Stromal cell of bone marrow (primary cell): Measurements from ENCODE around the gene EFCAB9.
"Not testable (repeated sequence)": the region's sequence is repeated elsewhere in the genome, so short reads cannot be mapped to it uniquely, and the experiment has no call there.

Experiments
- DNase-seq: peaks from one replicate; pipeline ENCODE4 v3.0.0-alpha.2; 2012; ENCODE audit warnings: low read depth

EFCAB9 gene

DNA sequence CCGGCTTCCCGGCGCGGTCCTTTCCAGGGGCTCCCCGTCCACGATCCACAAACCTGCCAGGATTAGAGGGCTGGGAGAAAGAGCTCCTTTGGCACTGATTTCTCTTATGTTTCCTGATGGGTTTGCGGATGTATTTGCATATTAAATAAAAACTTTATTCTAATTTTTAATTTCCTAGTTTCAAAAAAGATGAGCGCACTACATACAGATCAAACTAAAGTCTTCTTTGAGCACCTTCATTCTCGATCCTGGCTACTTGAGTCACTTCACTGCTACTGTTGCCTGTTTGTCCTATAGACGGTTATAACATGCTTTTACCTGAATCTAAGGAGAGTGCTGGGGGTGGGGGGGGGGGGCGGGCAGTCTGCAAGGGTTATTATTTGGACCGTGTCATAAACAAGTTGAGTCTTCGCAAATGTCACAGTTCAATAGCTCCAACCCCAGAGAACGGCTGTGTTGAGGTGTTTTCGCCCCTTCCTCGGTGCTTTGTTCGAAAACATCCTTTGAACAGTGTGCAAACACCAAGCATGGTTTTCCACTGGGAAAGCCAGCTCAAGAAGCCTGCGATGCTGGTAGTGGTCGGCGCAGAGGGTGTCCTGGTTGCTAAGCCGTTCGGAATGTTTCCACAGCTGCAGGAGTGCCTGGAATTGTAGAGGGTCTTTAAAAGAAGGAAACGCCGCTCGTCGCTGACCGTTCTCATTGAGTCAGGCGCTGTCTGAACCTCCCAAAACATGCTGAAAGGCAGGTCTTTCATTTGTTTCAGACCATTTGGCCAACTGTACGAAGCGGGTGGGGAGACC lies 4.9 kb upstream of the EFCAB9 start:
- DNase-seq, result no peak

DNA sequence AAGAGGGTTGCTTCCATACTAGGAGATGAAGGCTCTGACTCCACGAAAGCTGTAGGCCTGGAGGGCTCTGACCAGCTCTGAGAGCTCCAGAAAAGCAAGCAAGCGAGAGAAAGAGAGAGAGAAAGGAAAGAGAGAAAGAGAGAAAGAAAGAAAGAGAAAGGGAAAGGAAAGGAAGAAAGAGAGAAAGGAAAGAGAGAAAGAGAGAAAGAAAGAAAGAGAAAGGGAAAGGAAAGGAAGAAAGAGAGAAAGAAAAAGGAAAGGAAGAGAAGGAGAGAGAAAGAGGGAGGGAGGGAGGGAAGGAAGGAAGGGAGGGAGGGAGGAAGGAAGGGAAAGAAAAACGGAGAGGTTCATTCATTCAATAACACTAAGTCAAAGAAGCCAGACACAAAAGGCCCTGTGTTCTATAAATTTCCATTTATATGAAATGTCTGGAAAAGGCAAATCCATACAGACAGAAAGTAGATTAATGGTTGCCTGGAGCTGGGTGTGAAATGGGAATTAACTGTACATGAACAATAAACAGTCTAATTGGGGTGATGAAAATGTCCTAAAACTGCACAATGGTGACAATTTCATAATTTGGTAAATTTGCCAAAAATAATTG lies 4.2 kb upstream of the EFCAB9 start:
- DNase-seq, result no peak

DNA sequence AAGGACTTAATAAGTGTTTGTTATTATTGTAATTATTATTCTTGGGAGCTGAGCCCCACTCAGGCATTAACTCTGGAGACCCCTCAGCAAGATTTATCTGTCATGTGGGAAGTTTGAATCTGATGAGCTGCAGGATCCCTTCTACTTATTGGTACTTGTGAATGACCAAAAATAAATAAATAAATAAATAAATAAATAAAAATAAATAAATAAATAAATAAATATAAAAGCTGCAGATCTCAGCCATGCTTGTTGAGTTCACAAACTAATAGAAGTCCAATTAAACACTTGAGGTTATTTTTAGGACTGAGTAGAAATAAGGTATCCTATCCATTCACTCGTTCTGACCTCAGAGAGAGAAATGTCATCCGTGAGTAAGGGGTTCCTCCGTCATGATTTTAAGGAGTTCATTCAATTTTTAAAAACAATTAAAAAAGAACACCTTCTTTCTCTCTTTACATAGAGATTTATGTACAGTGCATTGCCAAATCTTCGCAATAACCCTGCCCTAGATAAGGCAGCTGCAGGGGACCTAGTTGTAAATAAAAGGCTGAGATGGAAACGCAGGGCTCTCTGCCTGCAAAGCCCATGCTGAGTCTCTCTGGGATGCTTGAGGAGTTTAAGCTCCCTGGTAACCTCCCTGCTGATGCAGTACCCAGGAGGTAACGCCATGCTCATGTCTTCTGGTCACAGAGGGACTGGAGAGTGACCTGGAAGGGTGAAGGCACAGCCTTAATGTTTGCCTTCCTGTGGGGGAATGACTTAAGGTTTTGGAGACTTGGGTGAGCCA lies 1.2 kb downstream of the EFCAB9 start:
- no peak for DNase-seq

DNA sequence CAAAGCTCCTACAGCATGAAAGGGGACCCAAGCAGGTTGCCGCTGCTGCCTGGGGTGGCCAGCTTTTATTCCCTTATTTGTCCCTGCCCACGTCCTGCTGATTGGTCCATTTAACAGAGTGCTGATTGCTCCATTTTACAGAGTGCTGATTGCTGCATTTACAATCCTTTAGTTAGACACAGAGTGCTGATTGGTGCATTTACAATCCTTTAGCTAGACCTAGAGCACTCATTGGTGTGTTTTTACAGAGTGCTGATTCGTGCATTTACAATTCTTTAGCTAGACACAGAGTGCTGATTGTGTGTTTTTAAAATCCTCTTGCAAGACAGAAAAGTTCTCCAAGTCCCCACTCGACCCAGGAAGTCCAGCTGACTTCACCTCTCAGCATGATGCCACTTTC lies 3.8 kb downstream of the EFCAB9 start:
- not testable (repeated sequence) for DNase-seq

DNA sequence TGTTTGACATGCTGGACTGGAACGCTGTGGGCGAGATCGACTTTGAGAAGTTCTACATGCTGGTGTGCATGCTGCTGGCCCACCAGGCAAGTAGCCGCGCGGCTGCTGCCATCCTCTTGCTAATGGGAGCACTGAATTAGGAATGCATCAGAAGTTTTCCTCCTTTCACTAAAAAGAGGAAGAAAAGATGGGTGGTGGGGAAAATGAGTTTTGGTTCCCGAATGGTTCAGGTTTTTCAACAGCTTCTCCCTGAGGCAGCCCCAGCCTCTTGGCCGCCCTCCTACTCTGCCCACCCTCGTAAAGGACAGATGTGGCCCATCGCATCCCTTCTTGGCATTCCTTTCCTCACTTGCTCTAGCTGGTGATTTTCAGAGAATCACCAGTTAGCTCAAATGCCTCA lies 5.5 kb downstream of the EFCAB9 start:
- no peak for DNase-seq

DNA sequence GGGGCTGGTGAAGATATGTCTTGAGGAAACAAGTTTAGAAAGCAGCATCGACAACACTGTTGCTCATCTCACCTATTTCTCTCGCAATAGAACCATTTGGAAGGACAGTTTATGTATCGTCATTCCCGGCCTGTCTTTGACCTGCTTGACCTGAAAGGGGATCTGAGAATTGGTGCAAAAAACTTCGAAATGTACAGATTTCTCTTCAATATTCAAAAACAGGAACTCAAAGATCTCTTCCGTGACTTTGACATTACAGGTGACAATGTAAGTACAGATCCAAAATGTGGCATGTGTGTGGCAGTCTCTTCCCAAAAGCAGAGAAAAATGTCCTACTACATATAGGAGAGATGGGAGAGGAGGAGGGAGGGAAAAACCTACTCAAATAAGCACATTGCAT lies 6.5 kb downstream of the EFCAB9 start:
- DNase-seq, result no peak

DNA sequence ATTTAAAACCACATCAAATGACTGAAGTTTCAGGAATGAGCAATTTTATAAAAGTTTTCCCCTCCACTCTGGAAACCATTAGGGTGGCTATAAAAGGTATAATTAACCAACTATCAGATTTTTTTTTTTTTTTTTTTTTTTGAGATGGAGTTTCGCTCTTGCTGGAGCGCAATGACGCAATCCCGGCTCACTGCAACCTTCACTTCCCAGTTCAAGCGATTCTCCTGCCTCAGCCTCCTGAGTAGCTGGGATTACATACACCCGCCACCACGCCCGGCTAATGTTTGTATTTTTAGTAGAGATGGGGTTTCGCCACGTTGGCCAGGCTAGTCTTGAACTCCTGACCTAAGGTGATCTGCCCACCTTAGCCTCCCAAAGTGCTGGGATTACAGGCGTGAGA lies 12.0 kb downstream of the EFCAB9 start:
- not testable (repeated sequence) for DNase-seq

DNA sequence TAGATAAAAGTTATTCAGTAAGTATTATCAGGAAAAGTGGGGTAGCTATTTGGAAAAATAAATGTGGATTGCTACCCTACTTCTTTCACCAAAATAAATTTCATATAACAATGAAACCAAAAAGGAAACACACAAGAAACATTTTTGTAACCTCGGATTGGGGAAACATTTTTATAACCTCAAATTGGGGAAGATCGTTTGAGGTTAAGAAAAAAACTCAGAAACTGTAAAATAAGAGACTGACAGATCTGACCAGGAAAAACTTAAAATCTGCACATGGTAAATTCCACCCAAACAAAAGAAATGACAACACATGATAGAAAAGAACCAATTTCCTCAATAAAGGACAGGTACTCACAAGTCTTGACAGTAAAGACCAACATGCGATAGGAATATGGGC lies 13.5 kb downstream of the EFCAB9 start:
- DNase-seq, result no peak

DNA sequence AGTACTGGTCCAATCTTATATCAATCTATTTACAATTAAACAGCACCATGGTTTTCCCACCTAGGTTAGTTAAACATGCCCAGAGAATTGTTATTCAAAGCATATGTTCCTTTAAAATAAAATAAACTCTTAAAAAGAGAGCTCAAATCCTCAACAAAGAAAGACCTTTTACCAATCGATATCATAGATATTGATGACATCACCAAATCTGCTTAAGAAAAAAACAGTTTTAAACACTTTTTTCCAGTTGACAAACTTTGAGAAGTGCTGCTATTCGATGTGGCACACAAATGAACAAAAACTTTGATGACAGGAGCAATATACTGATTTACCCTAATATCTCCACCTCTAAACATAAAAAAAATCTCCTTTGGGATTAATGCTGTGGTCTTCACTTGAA lies 15.7 kb downstream of the EFCAB9 start:
- DNase-seq, result no peak

DNA sequence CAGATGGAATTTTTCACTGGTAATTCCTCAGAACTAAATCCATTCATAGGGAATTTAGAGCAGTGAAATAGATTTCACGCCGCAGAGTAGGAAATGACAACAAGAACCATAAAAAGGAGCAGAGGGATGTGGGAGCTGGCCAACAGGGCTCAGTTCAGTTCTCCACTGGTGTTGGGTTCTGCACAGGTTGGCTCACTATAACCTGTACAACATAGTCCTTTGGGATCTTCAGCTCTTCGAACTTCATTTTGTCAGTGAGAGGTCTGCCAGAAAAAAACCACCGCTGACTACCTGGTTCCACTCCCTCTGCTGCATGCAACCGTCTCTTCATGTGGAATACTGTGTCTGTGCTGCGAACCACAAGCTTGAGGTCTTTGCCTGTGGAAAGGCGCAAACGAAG lies 17.7 kb downstream of the EFCAB9 start:
- DNase-seq, result no peak

DNA sequence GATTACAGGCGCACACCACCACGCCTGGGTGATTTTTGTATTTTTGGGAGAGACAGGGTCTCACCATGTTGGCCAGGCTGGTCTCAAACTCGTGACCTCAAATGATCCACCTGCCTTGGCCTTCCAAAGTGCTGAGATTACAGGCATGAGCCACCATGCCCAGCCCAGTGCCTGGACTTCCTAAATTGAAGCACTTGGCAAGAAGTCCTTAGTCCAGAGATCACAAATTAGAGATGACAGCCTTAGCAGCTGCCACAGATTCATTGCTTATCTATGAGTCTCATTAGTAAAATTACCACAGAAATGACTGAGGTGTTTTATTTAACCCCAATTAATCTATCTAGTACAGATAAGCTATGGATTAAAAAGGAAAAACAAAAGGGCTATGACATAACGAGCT lies 19.2 kb downstream of the EFCAB9 start:
- no peak for DNase-seq

DNA sequence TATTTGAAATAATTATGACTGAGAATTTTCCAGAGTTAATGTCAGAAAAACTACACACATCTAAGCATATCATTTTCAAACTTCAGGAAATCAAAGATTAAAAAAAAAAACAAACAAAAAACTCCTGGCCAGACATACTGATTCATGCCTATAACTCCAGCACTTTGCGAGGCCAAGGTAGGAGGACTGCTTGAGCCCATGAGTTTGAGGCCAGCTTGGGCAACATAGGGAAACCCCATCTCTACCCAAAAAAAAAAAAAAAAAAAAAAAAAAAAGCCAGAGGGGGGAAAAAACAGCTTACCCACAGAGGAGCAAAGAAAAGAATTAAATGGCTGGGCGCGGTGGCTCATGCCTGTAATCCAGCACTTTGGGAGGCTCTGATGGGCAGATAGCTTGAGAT lies 22.4 kb downstream of the EFCAB9 start:
- no peak for DNase-seq

DNA sequence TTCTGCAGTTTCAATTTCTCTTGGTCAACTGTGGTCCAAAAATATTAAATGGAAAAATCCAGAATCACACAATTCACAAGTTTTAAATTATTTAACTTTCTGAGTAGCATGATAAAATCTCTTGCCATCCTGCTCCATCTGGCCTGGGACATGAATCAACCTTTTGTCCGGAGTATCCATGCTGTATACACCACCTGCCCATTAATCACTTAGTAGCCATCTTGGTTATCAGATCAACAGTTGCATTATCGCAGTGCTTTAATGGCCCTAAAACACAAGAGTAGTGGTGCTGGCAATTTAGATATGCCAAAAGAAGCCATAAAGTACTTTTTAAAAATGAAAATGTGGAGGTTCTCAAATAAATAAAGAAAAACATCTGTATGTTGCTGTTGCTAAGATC lies 25.3 kb downstream of the EFCAB9 start:
- no peak for DNase-seq

DNA sequence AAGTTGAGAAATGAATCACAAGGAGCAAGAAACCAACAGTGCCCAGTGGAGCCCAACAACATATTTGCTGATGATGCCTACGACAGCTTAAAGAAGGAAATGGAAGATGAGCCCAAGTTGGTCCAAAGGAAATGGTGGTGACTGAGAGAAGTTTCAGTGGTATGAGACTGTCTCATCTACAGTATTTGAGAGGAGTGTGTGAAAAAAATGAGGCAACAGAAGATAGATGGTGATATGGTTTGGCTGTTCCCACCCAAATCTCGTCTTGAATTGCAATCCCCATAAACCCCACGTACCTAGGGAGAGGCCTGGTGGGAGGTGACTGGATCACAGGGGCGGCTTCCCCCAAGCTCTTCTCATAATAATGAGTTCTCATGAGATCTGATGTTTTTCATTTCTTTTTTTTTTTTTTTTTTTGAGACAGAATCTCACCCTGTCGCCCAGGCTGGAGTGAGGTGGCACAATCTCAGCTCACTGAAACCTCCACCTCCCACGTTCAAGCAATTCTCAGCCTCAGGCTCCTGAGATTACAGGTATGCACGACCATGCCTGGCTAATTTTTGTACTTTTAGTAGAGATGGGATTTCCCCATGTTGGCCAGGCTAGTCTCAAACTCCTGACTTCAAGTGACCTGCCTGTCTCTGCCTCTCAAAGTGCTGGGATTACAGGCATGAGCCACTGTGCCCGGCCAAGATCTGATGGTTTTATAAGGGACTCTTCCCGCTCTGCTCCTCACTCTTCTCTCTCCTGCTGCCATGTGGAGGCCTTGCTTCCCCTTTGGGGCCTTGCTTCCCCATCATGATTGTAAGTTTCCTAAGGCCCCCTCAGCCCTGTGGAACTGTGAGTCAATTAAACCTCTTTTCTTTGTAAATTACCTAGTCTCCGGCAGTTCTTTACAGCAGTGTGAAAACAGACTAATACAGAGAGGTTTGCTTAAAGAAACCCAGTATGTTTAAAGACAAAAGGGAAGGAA lies 30.2 kb downstream of the EFCAB9 start:
- DNase-seq, result no peak

DNA sequence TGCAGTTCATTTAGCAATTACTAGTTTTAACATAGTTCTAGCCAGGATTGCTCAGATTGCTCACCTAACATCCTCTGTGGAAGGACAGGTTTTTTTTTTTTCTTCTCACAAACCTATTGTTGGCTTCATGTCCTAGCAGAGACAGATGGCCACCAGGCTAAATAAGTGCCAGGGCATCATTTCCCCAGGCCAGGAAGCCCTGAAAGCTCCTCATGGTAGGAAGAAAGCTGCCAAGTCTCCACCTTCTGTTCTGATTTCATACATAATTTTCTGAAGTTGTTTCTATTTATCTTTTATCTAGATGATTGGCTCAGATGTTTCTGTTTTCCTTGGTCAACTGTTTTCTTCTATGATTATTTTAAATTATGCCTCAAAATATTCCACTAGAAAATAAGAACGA lies 31.0 kb downstream of the EFCAB9 start:
- DNase-seq, result no peak

DNA sequence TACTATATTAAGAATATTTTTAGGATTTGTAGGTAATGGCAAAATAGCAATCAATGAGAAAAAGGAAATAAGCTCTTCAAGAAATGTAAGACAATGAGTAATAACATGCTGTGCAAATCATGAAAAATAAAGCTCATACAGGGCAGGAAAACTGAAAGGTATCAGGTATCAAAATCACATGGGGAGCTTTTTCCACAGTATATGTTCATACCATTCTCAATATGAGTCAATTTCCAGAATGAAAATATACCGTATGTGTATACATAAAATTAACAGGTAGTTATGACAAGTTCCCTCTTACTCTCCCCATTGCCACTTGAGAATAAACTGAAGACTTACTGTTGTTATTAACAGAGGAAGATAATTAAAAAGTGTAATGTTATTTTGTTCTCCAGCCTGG lies 35.9 kb downstream of the EFCAB9 start:
- no peak for DNase-seq

DNA sequence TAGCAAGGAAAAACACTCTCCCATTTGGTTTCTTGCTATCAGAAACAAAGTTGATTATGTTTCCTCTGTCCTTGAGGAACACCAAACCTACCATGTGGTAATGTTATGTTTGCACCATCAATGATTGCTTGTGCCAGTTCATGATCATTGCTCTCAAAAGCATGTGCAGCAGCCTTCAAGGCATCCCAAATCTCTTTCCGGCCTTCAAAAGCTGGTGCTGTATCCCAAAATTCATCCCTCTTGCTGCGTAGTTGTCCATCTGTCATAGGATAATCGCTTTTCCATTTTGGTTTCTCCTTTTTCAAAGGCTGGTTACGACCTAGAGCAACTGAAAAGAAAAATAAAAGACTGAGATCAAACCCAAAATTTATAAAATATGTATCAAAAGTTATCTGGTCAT lies 40.1 kb downstream of the EFCAB9 start:
- DNase-seq, result no peak

DNA sequence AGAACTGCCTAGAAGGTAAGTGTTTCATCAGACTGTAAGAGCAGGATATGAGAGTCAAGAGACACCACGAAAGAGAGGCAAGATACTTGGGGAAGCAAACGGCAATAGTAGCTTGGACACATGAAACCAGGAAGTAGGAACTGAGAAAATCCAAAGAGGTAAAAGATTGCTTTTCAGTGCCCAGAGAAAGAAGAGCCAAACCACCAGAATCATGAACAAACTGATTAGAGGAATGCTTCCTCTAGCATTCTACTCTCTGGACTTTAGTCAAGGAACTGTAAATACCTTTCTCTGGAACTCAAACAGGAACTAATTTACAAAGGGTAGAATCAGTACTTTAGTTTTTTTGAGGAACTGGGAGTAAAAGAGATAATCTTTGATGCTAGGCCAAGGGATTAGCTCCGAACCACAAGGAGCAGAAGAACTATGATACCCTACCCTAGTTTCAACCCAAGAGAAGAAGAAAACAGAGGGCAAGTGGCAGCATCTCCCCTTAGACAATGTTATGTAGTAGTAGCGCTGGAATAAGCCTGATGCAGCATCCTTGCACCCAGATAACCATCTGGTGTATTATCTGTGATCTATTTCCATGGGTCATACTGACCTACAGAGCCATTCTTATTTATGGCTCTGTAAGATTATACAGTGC lies 41.3 kb downstream of the EFCAB9 start:
- peak; percentile 4 for DNase-seq

DNA sequence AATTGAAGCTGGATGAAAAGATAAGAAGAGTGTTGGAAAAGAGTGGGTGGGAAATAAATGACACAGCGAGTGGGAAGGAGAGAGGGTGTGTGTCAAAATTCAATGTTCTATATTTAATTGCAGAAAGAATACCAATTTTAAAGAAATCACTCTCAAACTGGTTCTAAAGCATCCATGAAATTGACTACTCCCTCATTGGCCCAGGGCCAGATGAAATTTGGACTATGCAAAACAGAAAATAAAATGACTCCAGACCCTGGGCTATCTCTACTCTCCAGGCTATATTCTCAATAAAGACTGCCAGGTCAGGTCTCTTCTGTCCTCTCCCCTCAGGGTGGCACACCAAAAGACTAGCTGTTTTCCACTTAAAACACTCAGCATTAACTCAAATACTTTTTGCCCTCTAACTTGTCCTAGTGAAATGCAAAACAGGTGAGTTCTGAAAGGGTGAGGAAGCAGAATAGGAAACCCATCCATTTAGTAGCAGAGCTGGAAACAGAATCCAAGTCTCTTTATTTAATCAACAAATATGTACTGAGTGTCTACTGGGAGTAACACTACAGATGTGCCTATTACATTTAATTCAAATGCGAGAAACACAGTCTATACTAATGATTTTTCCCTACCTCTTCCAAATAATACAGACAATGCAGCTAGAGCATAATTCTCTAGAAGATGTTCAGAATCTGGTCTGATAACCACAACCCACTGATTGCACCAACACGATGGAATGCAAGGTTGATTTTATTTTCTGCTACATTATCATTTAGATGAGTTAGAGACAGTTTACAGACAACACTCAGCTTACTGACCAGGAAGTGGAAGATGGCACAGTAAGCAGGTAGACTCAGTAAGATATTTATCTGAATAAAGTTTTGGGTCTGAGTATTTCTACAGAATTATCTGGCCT lies 42.1 kb downstream of the EFCAB9 start:
- DNase-seq, result no peak

DNA sequence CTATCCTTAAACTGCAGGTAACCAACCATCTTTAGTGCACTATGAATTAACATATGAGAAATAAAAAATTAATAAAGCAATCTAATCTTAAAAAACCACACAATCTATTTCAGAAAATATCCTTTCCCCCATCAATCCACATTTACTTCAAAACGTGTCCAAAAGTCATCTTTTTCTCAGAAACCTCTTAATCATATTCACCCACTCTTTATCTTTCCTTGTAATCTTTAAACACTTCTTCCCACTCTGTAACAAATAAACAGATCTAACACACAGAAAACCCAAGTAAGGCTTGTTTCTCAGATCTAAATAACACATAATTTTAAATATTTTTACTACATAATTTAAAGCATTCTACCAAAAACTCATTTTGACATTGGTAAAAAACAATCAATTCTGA lies 44.4 kb downstream of the EFCAB9 start:
- no peak for DNase-seq
